Astrocyte of the cerebellum (primary cell): Measurements from ENCODE around the gene ARHGEF1.

Source experiments
- DNase-seq: peaks from one replicate; pipeline ENCODE4 v3.0.0-alpha.2; 2011; ENCODE audit warnings: low read depth
- H3K4me3 ChIP-seq: 2 replicates; pipeline ENCODE4 v1.5.1; 2011; ENCODE audit warnings: mild to moderate bottlenecking, low read depth, low read length, moderate library complexity
- in situ Hi-C: cut with HindIII; loops from 2 replicates; pipeline ENCODE4 v1.10.0; 2017; ENCODE audit warnings: low sequenced_read_pairs
- TF ChIP-seq, protein P1 (sequence below): IDR thresholded peaks from 2 replicates; pipeline ENCODE4 v1.5.1; 2012; ENCODE audit warnings: low read length, low read depth, moderate library complexity, mild to moderate bottlenecking; ENCODE audit errors: missing control alignments

Gene ARHGEF1

GRCh38 chr19:41845051-41845590 lies 37.9 kb upstream of the ARHGEF1 start:
- H3K4me3 ChIP-seq: no peak overlapping the region
- TF ChIP-seq, protein P1, sequence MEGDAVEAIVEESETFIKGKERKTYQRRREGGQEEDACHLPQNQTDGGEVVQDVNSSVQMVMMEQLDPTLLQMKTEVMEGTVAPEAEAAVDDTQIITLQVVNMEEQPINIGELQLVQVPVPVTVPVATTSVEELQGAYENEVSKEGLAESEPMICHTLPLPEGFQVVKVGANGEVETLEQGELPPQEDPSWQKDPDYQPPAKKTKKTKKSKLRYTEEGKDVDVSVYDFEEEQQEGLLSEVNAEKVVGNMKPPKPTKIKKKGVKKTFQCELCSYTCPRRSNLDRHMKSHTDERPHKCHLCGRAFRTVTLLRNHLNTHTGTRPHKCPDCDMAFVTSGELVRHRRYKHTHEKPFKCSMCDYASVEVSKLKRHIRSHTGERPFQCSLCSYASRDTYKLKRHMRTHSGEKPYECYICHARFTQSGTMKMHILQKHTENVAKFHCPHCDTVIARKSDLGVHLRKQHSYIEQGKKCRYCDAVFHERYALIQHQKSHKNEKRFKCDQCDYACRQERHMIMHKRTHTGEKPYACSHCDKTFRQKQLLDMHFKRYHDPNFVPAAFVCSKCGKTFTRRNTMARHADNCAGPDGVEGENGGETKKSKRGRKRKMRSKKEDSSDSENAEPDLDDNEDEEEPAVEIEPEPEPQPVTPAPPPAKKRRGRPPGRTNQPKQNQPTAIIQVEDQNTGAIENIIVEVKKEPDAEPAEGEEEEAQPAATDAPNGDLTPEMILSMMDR: no peak
- no peak for DNase-seq
- in situ Hi-C loops: no loop called here

GRCh38 chr19:41847351-41848105 lies 35.5 kb upstream of the ARHGEF1 start:
- TF ChIP-seq, protein P1: no peak
- no peak for DNase-seq
- in situ Hi-C loops: no loop called here
- H3K4me3 ChIP-seq: no peak overlapping the region

GRCh38 chr19:41848666-41849065 lies 34.3 kb upstream of the ARHGEF1 start:
- TF ChIP-seq, protein P1: no peak
- no peak for DNase-seq
- H3K4me3 ChIP-seq: no peak overlapping the region
- in situ Hi-C loops: no loop called here

DNA sequence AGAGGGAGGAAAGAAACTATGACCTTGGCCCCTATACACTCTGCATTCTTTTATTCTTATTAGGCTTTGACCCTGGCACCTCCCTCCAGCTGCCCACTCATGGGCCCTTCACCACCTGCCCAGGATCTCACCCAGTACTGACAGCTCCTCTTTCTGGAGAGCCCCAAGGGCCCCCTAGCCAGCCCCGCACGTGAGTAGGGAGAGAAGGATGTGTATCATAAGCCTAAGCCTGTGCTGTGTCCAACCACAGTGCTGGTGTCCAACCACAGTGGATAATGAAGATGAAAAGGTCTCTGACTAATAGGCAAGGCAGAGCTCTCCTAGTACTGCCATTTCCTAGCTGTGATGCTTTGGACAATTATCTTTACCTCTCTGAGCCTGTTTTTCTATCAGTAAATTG lies 33.9 kb upstream of the ARHGEF1 start:
- no peak for DNase-seq
- in situ Hi-C loops: no loop called here
- no peak overlapping the region for H3K4me3 ChIP-seq
- TF ChIP-seq, protein P1: no peak

DNA sequence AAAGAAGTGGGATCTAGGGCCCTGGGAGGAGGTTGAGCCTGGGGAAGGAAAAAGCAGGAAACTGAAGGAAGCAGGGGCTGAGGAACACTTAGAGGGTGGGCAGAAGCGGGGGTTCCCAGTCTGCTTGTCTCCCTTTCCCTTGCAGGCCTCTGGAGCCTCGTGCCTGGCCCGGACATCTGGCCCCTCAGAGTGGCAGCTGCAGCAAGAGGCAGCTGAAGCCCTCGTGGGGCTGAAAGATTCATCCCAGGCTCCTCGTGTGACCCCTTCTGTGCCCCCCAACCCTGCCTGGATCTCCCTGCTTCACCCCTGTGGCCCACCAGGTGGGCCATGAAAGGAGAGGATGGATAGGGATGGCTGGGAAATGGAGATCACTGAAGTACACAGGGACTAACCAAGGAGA lies 32.6 kb upstream of the ARHGEF1 start:
- no peak overlapping the region for H3K4me3 ChIP-seq
- TF ChIP-seq, protein P1: no peak
- in situ Hi-C loops: no loop called here
- no peak for DNase-seq

- TF ChIP-seq, protein P1: no peak
- H3K4me3 ChIP-seq: no peak overlapping the region
- in situ Hi-C loops: no loop called here
- DNase-seq: no peak
These were observed 31.5 kb upstream of the ARHGEF1 start for GRCh38 chr19:41851456-41851855.
